Endothelial cell of umbilical vein (primary cell): ENCODE results near the gene HOXA3. TPM values are rescaled to one million over a fixed set of nuclear protein-coding genes. Genes with fewer than 3 reads are reported as not detected.

ENCODE experiments used
- BruUV-seq: library from RNA; stranded (reverse); fragments of 400-500 nt; replicated peaks from 2 replicates; lab custom pipeline; 2021; lab: Mats Ljungman, UMichigan
- CTCF ChIA-PET: fragments of 300-600, 350-600 bp; sonication (Branson Sonifier 250); formaldehyde crosslinking; loops from one replicate; lab custom pipeline; 2021; ENCODE audit warnings: antibody characterized with exemption, inconsistent platforms; lab: Charles Lee
- POLR2A ChIA-PET: fragments of 300-600, 350-600 bp; sonication (Branson Sonifier 250); formaldehyde crosslinking; loops from one replicate; lab custom pipeline; 2021; ENCODE audit warnings: antibody characterized with exemption, inconsistent platforms; lab: Charles Lee
- DNase-seq: peaks from one replicate; pipeline ENCODE4 v3.0.0-alpha.2; 2011; ENCODE audit warnings: low read depth, low spot score
- FAIRE-seq: peaks from 2 replicates; lab custom pipeline; 2011; peaks lifted over from hg19 to GRCh38; lab: Jason Lieb, UNC
- H2AFZ ChIP-seq: 2 replicates; pipeline ENCODE4 v1.6.0; 2012; ENCODE audit warnings: low read depth, low read length, control low read depth, inconsistent platforms
- H3K27ac ChIP-seq: 2 replicates; pipeline ENCODE4 v1.5.1; 2011; ENCODE audit warnings: low read depth, mild to moderate bottlenecking, control low read depth, low read length, moderate library complexity; ENCODE audit not compliant: insufficient read depth
- H3K27me3 ChIP-seq, 2 experiments: 2 replicates each; pipeline versions ENCODE4 v1.6.0 to v1.6.1; 2011; ENCODE audit warnings: low read length in 2 of 2, mixed read lengths in 1 of 2; ENCODE audit not compliant: control insufficient read depth in 2 of 2, insufficient read depth in 2 of 2
- H3K36me3 ChIP-seq, 2 experiments: 2 replicates in 1 of 2; 3 replicates in 1 of 2; pipeline ENCODE4 v1.5.1; 2011; ENCODE audit warnings: low read length in 2 of 2, mild to moderate bottlenecking in 1 of 2, moderate library complexity in 1 of 2; ENCODE audit not compliant: control insufficient read depth in 2 of 2, insufficient read depth in 2 of 2; ENCODE audit errors: extremely low read depth in 1 of 2
- H3K4me1 ChIP-seq: 3 replicates; pipeline ENCODE4 v1.5.1; 2011; ENCODE audit warnings: mild to moderate bottlenecking, low read length; ENCODE audit not compliant: control insufficient read depth, insufficient read depth; ENCODE audit errors: extremely low read depth
- H3K4me2 ChIP-seq: 2 replicates; pipeline ENCODE4 v1.6.1; 2011; ENCODE audit warnings: low read length, control low read depth, mixed read lengths; ENCODE audit not compliant: insufficient read depth
- H3K4me3 ChIP-seq, 3 experiments: fragments of 200-600 bp in 1 of 3; sonication (generic), shearing (Covaris generic) in 1 of 3; replicated peaks in 1 of 3; 2 replicates each; pipeline ENCODE4 v1.5.1; 2011 to 2016; ENCODE audit warnings: control low read depth in 3 of 3, low read length in 3 of 3, mild to moderate bottlenecking in 2 of 3, inconsistent platforms in 1 of 3, low read depth in 1 of 3, moderate library complexity in 1 of 3; ENCODE audit not compliant: insufficient read depth in 1 of 3
- H3K79me2 ChIP-seq: 2 replicates; pipeline ENCODE4 v1.6.0; 2012; ENCODE audit warnings: low read length, inconsistent platforms; ENCODE audit not compliant: control insufficient read depth, insufficient read depth
- H3K9ac ChIP-seq: replicated peaks from 2 replicates; pipeline ENCODE3; 2011; ENCODE audit warnings: low read length, control low read depth; ENCODE audit not compliant: insufficient read depth; ENCODE audit errors: extremely low read depth
- H3K9me1 ChIP-seq: replicated peaks from 3 replicates; pipeline ENCODE4 v1.6.0; 2011; ENCODE audit warnings: mild to moderate bottlenecking, low read length; ENCODE audit not compliant: control insufficient read depth, insufficient read depth; ENCODE audit errors: extremely low read depth
- H3K9me3 ChIP-seq: replicated peaks from 2 replicates; pipeline ENCODE4 v1.5.1; 2012; ENCODE audit warnings: low read length, inconsistent platforms; ENCODE audit not compliant: control insufficient read depth, insufficient read depth
- H4K20me1 ChIP-seq: replicated peaks from 2 replicates; pipeline ENCODE3; 2011; ENCODE audit warnings: mild to moderate bottlenecking, low read length; ENCODE audit not compliant: control insufficient read depth, insufficient read depth; ENCODE audit errors: extremely low read depth
- FOS ChIP-seq: IDR thresholded peaks from 2 replicates; pipeline ENCODE4 v1.6.1; 2011; ENCODE audit warnings: mild to moderate bottlenecking, low read length, moderate library complexity, borderline replicate concordance; ENCODE audit not compliant: insufficient read depth
- GATA2 ChIP-seq: IDR thresholded peaks from 2 replicates; pipeline ENCODE4 v1.7.0; 2011; ENCODE audit warnings: low read depth, mild to moderate bottlenecking, moderate library complexity, mixed read lengths, low read length; ENCODE audit not compliant: insufficient read length, insufficient read depth
- dilution Hi-C: fragments of 300-500 bp; cut with MboI; formaldehyde crosslinking; loops from one replicate; pipeline ENCODE4 v1.15.0; 2019; ENCODE audit warnings: low sequenced_read_pairs; ENCODE audit not compliant: extremely low pct_ligation_motif_present
- intact Hi-C: fragments of 100-400 bp; cut with micrococcal nuclease; formaldehyde crosslinking; loops from one replicate; pipeline ENCODE4 v1.10.0; 2022
- polyA plus RNA-seq, 4 experiments: library from polyadenylated mRNA; depleted of rRNA in 3 of 4; stranded (reverse) in 3 of 4; unstranded in 1 of 4; fragments of >200 nt; gene quantifications; 2 replicates each; pipeline versions ENCODE4 v1.2.1 to v1.2.3, GENCODE V29; 2011 to 2012; ENCODE audit warnings: missing spikeins in 1 of 4
- total RNA-seq: library from RNA; stranded (reverse); gene quantifications from 2 replicates; pipeline ENCODE4 v1.2.3, GENCODE V29; 2021
- TF ChIP-seq, protein P1 (sequence below), 2 donors: IDR thresholded peaks; 1 replicate in 1 of 2; 2 replicates in 1 of 2; pipeline ENCODE4 v1.5.1; 2011; ENCODE audit warnings: low read length in 2 of 2, mild to moderate bottlenecking in 2 of 2, moderate library complexity in 2 of 2, control low read depth in 1 of 2, inconsistent platforms in 1 of 2, low read depth in 1 of 2; ENCODE audit not compliant: insufficient read depth in 1 of 2; ENCODE audit errors: extremely low read depth in 1 of 2

Gene HOXA3
- total and polyA plus RNA-seq, 2 donors (not counting 3 experiments of a cell fraction or from before 2014, with no cell fraction given) = 4.7 to 14.0 TPM

DNA sequence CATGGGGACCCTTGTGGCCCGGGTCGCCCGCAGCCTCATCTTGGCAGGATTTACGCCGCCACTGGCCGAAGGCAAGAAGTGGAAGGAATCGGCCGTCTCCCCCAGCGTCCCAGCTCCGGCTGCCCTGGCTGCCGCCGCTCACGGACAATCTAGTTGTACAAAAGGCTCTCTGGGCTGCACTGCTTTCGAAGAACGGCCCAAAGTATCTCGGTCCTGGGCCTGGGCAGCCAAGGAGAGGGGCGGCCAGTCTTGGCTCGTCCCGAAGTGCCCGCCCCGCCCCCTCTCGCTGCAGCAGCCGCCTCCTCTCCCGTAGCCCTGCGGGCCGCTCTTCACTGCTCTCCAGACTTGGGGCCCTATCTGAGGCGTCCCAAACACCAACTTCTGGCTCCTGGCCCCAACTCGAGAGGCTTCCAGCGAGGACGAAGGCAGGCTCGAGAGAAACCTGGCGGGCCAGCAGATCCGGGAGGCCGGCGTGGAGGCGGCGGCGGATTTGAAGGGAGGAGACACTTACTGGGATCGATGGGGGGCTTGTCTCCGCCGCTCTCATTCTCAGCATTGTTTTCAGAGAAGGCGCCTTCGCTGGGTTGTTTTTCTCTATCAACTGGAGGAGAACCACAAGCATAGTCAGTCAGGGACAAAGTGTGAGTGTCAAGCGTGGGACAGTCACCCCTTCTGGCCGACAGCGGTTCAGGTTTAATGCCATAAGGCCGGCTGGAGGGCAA is 12.1 kb upstream of the HOXA3 start:
- Histone ChIP-seq H3K9me3 (no peaks in the 10 kb centered on the region), H3K9me1 (no peaks in the 10 kb centered on the region), H3K9ac (peak overlapping the region; percentile 85), H3K36me3 (peaks cover 3 to 7% of the 10 kb centered on the region in 2 experiments), H4K20me1 (no peaks in the 10 kb centered on the region), H3K79me2 (peaks cover 87% of the 10 kb centered on the region), H3K4me2 (peak overlapping the region; percentile 91), H3K4me1 (peaks cover 39% of the 10 kb centered on the region), H3K27ac (peak overlapping the region; percentile 91), H3K4me3 (peak overlapping the region; percentile 63 to 98 (median 88)), H3K27me3 (no peaks in the 10 kb centered on the region), H2AFZ (no peak overlapping the region)
- POLR2A ChIA-PET = interaction anchor here (1.4 kb wide), 1 partner anchor 13 kb away, joined by 7 read pairs; no protein-coding TSS in a partner anchor
- DNase-seq (no peak), FAIRE-seq (peak; percentile 33)
- CTCF ChIA-PET = interaction anchor here (0.6 to 7.4 kb wide), 3 partner anchors 12 to 794 kb away, joined by 3 to 81 read pairs (median 42); partner anchors contain the start of genes HOXA10 and HOXA3
- dilution Hi-C loops = loop anchor here (10.0 to 25.0 kb wide), 3 partner anchors 310 to 977 kb away; no protein-coding TSS in a partner anchor
- no TSS peak for BruUV-seq
- TF ChIP-seq FOS = no peak
- TF ChIP-seq, protein P1, sequence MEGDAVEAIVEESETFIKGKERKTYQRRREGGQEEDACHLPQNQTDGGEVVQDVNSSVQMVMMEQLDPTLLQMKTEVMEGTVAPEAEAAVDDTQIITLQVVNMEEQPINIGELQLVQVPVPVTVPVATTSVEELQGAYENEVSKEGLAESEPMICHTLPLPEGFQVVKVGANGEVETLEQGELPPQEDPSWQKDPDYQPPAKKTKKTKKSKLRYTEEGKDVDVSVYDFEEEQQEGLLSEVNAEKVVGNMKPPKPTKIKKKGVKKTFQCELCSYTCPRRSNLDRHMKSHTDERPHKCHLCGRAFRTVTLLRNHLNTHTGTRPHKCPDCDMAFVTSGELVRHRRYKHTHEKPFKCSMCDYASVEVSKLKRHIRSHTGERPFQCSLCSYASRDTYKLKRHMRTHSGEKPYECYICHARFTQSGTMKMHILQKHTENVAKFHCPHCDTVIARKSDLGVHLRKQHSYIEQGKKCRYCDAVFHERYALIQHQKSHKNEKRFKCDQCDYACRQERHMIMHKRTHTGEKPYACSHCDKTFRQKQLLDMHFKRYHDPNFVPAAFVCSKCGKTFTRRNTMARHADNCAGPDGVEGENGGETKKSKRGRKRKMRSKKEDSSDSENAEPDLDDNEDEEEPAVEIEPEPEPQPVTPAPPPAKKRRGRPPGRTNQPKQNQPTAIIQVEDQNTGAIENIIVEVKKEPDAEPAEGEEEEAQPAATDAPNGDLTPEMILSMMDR (IDR thresholded peaks at IDR 0.05; ENCODE audit: extremely low read depth in 1 of 2, insufficient read depth in 1 of 2, low read depth in 1 of 2, low read length in 2 of 2) = peak; percentile 15 to 34
- TF ChIP-seq GATA2 = no peak
- intact Hi-C loops = loop anchor here (1.0 to 5.0 kb wide), 7 partner anchors 10 to 1772 kb away; partner anchors contain the start of genes HOXA10 and HOXA2
